DMS79 (cell line): Measurements from ENCODE around the gene HEATR5B.
"Not testable (repeated sequence)": the region's sequence is repeated elsewhere in the genome, so short reads cannot be mapped to it uniquely, and the experiment has no call there.

Experiments used
- DNase-seq: peaks from one replicate; lab custom pipeline; 2025; lab: John Stamatoyannopoulos, UW

The HEATR5B gene

DNA sequence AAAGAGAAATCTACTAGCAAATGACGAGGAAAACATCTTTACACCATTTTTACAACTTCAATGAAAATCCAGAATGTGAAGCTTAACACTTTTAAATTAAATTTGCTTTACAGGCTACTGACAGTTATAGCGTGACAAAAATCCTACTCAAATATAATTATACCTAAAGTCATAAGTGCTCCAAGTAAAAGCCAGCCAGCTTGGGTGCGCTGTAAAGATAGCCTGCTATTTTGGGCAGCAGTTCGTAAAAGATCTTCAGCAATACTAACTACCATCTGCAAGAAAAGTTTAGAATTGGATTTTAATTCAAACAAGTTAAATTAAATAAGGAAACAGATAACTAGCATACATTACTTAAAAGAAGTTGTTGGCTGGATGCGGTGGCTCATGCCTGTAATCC lies 22.4 kb downstream of the HEATR5B start:
- no peak for DNase-seq

GRCh38 chr2:37061013-37061711 lies 23.0 kb downstream of the HEATR5B start:
- DNase-seq = no peak

DNA sequence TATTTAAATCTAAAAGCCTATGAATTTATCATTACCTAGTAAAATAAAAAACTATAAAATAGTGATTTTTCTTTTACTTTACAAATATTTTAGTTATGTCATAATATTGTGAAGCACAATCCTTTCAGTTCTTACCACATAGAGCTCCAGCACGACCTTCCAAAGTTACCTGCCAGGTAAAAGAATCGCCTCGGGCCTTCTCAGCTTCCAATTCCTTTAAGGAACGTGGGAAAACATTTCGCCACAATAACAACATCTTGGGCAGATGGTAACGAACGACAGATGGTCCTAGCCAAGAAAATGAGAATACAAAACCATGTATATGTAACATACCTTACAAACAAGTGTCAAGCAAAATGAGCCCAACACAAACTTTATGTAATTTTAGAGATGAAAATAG lies 23.7 kb downstream of the HEATR5B start:
- no peak for DNase-seq

DNA sequence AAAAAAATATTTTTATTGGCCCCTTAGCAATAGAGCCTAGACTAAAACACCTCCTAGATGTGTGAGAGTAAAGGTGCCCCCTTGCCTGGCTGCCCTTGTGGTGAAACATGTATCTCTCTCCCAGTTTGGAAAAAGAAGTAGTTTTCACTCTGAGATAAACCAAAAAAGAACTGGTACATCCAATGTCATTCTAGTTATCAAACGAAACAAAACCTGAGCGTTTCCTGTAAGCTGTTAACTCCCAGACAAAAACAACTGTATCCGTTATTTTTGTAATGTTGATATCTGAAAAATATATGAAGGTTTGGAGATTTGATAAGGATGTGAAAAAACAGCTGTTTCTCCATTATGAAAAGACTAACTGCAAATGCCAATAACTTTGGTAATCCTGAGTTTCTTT lies 24.3 kb downstream of the HEATR5B start:
- no peak for DNase-seq

DNA sequence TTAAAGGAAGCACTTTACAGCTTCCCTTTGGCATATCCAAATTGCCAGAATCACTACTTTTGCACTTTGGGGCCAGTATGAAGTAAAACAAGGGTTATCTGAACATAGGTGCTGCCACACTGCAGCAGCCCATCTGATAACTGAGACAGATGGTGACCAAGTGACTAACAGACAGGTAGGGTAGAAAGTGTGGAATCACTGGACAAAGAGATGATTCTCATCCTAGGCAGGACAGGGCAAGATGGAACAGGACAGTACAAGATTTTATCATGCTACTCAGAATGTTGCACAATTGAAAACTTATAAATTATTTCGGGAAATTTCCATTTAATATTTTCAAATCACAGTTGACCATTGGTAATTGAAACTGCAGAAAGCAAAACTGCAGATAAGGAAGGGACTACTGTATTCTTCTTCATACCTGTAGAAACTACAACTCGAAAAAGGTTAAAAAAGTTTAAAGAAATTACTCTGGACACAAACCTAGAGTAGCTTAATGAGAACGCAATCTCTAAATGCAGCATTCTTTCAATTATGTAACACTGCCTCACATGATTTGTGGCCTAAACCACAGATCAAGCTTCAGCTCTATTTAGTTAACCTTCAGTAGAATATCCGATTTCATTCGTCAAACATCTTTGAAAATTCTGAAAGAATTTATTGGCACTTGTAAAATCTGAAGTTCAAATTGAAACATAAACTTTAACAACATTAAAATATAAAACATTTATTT lies 31.4 kb downstream of the HEATR5B start:
- DNase-seq = no peak

DNA sequence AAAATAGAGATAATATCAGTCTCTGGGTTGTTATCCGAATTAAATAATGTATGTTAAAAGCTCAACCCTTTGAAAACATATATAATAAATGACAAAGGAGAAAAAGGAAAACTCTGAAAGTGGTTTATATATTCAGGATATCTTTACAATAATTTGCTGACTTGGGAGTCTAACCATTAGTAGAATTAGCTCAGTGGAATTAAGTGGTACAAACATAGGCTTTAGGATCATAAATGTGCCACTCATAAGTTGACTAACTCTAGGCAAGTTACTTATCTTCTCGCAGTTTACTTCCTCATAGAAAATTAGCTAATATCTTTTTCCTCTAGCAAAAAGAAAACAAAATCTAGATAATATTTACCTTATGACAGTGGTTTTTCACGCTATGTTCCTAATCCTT lies 44.6 kb downstream of the HEATR5B start:
- DNase-seq = no peak

- DNase-seq = no peak
Observed at GRCh38 chr2:37037771-37038170, 46.4 kb downstream of the HEATR5B start.

- DNase-seq = no peak
Observed at GRCh38 chr2:37029758-37030157, 54.4 kb downstream of the HEATR5B start.

GRCh38 chr2:37026050-37026449 lies 58.1 kb downstream of the HEATR5B start:
- no peak for DNase-seq

DNA sequence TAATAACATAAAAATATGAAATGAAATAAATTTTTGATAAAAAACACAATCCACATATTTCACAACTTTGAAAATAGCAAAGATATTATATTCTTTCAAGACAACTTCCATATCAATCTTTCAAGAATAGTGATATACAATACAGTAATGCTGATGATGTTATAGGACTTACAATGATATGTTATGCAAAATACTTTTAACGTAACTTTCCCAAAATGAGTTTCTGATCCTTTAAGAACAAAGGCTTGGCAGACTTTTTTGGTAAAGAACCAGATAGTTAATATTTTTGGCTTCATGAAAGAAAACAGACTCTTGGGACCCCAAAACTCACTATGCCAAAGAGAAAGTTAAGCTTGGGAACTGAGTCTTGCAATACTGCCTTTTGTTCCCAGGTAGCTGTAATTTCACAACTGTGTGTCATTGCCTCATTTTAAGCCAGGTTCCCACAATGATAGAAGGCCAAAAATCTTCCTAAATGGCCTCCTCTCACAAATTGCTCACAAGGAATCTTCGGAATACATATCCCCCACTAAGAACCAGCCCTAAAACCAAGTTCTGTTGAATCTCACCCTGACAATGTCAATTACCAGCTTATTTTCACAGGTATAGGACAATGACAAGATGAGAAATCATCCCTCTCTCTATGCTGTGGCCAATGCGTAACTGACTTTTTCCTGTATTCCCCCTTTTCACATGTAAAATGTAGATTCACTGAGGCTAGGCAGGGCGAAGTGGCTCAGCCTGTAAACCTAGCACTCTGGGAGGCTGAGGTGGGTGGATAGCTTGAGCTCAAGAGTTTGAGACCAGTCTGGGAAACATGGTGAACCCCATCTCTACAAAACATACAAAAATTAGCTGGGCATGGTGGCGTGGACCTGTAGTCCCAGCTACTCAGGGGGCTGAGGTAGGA lies 63.0 kb downstream of the HEATR5B start:
- DNase-seq = no peak

DNA sequence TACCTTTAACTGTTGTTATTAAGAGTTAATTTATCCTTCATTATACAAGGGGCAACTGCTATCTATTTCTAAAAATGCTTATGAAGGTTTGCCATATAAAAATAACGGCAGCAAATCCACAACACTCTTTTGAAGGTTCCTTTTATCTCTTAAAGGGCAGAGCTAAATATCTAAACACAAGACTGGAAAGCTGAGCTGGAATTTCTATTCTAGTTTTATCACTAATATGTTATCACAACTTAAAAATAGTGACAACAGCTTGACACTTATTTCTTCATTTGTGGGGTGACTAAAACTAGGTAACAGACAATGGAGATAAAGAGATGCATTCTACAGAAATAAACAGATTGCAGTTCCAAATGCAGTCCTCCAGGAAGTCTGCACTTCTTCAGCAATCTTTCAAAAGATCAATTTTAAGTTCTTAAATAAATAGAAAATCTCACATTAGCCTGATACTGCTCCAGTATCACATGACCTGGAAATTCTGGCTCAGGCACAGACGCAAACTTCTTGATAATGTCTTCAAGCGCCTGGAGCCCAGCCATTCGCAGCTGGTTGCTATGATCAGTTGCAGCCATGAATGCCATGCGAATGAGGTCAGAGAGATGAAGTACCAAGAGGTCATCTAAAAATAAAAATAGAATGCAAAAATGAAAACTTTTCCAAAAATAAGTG lies 63.8 kb downstream of the HEATR5B start:
- no peak for DNase-seq

GRCh38 chr2:37013315-37013641 lies 70.9 kb downstream of the HEATR5B start:
- no peak for DNase-seq

GRCh38 chr2:37011130-37011529 lies 73.0 kb downstream of the HEATR5B start:
- DNase-seq = no peak

GRCh38 chr2:37005118-37005868 lies 78.9 kb downstream of the HEATR5B start:
- no peak for DNase-seq

GRCh38 chr2:37000988-37001556 lies 83.1 kb downstream of the HEATR5B start:
- no peak for DNase-seq

- no peak for DNase-seq
Observed at GRCh38 chr2:37000318-37000717, 83.9 kb downstream of the HEATR5B start.

- DNase-seq = not testable (repeated sequence)
Observed at GRCh38 chr2:36999416-36999815, 84.8 kb downstream of the HEATR5B start.

DNA sequence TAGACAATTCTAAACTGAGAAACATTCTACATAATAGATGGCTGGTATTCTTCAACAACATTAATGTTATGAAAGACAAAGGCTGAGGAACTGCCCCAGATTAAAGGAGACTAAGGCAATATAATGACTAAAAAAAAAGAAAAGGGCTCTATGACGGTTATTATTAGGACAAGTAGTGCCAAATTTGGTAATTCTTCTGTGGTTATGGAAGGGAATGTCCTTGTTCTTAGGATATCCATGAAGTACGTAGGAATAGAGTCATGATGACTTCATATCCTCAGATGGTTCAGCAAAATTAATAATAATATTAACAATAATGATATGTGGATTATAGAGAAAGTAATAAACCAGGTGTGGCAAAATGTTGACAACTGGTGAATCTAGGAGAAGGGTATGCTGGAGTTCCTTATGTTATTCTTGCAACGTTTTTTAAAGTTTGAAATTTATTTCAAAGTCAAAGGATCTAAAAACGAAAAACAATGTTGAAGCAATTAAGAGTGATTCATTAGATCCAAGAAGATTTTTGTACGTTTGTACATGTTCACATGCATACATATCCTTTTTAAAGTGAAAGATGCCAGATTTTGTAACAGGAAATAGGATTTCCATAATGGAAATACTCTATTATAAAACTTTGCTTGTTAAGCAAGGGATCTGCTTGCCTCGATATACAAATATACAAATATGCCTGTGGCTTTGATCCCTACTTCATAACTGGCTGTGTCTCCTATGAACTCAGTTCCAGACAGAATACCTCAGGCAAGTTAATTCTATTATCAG lies 90.1 kb downstream of the HEATR5B start:
- DNase-seq = no peak

GRCh38 chr2:36988008-36988407 lies 96.2 kb downstream of the HEATR5B start:
- DNase-seq = no peak

DNA sequence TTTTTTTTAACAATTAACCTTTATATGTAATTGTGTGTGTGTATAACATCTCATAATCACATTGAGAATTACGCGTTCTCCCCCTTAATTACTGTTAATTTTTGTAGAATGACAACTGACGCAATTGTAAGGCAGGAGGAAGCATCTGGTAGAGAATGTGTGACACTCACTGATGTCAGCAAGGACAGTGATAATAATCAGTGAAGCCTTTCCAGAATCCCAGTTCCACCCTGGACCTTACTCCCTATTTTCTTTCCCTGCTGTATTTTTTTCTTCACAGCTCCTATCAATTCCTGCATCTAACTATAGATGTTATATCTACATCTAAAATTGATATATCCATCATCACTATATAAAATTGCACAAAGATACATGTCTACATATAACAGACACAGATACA lies 101.7 kb downstream of the HEATR5B start:
- DNase-seq = no peak
